Transverse colon (tissue), 4 donors: ENCODE results near the gene ANKLE2. TPM values are rescaled to one million over a fixed set of nuclear protein-coding genes. Genes with fewer than 3 reads are reported as not detected.

ENCODE experiments used
- DNase-seq: peaks from one replicate; pipeline ENCODE4 v3.0.0-alpha.2; 2019
- H3K27ac ChIP-seq, 4 donors: fragments of 200-600 bp; sonication (generic); 2 replicates each; pipeline ENCODE4 v1.5.1; 2016 to 2018; ENCODE audit warnings: inconsistent platforms in 4 of 4
- H3K27me3 ChIP-seq: fragments of 200-600 bp; sonication (generic); 2 replicates; pipeline ENCODE4 v1.5.1; 2017; ENCODE audit warnings: inconsistent platforms
- H3K36me3 ChIP-seq, 4 donors: fragments of 200-600 bp; sonication (generic); 2 replicates each; pipeline ENCODE4 v1.5.1; 2017 to 2019; ENCODE audit warnings: inconsistent platforms in 4 of 4
- H3K4me1 ChIP-seq, 4 donors: fragments of 200-600 bp; sonication (generic); 2 replicates each; pipeline ENCODE4 v1.5.1; 2017 to 2020; ENCODE audit warnings: inconsistent platforms in 4 of 4
- H3K4me3 ChIP-seq, 4 donors: fragments of 200-600 bp; sonication (generic); 1 replicate in 1 of 4; 2 replicates in 3 of 4; pipeline versions ENCODE4 v1.5.1 to v1.6.1; 2017 to 2019; ENCODE audit warnings: inconsistent platforms in 4 of 4
- H3K9me3 ChIP-seq, 2 donors: fragments of 200-600 bp; sonication (generic); 2 replicates each; pipeline ENCODE4 v1.5.1; 2017 to 2019; ENCODE audit warnings: inconsistent platforms in 2 of 2
- EP300 ChIP-seq: sonication (generic); formaldehyde crosslinking; IDR thresholded peaks from one replicate; pipeline ENCODE4 v1.6.1; 2017; ENCODE audit warnings: antibody characterized with exemption, low read depth
- POLR2A ChIP-seq: fragments of 450-650 bp; IDR thresholded peaks from one replicate; pipeline ENCODE4 v1.6.1; 2016; ENCODE audit warnings: antibody characterized with exemption, mild to moderate bottlenecking, moderate library complexity
- POLR2AphosphoS5 ChIP-seq, 3 donors: sonication (generic); formaldehyde crosslinking; IDR thresholded peaks; one replicate each; pipeline ENCODE4 v1.6.1; 2016; ENCODE audit warnings: antibody characterized with exemption in 3 of 3
- WGBS, 2 donors: methylation state at CpG; one replicate each; pipeline ENCODE4 v1.1.5; 2018; ENCODE audit warnings: low coverage in 1 of 2; 5-methylcytosine and 5-hydroxymethylcytosine counted together
- in situ Hi-C, 4 donors: fragments of 200-750 bp; cut with MboI; loops; one replicate each; pipeline versions ENCODE4 v1.15.0 to v1.15.1; 2017; ENCODE audit warnings: low sequenced_read_pairs in 3 of 4, low pct_ligation_motif_present in 1 of 4, low pct_unique_long_range_greater_than_20kb in 1 of 4
- intact Hi-C: fragments of 100-400 bp; cut with DNase I; formaldehyde crosslinking; loops from one replicate; pipeline ENCODE4 v1.15.1; 2023; ENCODE audit warnings: low total_unique reads
- total RNA-seq, 4 donors: library from RNA; depleted of rRNA; stranded (reverse); fragments of >200 nt; gene quantifications; one replicate each; pipeline ENCODE4 v1.1.0, GENCODE V29; 2016
- TF ChIP-seq, protein P1 (sequence below), 5 experiments: fragments of 200-600 bp in 3 of 5; fragments of 450-650 bp in 2 of 5; sonication (generic) in 3 of 5; IDR thresholded peaks; 1 replicate in 2 of 5; 2 replicates in 3 of 5; pipeline ENCODE4 v1.5.1; 2016 to 2017; ENCODE audit warnings: antibody characterized with exemption in 5 of 5, inconsistent platforms in 3 of 5, mild to moderate bottlenecking in 2 of 5, moderate library complexity in 1 of 5

The ANKLE2 gene
- total RNA-seq, 4 donors from 2014 or later, result 46.0 to 146 (median 88.6) TPM

DNA sequence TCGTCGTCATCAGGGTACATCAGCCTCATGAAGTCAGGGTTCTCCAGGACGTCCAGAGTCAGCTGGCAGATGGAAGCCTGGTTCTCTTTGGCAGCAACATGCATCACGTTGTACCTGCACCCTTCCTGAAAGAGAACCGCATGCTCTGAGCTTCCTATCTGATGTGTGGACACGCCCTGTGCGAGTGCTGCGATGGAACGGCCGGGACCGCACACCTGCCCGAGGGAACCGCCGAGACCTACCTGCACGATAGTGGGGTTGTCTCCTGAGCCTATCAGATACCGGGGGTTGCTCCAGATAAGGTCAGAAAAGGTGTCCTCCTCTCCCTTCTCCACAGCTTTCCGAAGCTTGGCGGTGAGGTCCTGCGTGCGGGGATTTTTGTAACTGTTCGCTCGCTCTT, 13.7 kb downstream of the ANKLE2 start:
- intact Hi-C loops, result no loop called here

DNA sequence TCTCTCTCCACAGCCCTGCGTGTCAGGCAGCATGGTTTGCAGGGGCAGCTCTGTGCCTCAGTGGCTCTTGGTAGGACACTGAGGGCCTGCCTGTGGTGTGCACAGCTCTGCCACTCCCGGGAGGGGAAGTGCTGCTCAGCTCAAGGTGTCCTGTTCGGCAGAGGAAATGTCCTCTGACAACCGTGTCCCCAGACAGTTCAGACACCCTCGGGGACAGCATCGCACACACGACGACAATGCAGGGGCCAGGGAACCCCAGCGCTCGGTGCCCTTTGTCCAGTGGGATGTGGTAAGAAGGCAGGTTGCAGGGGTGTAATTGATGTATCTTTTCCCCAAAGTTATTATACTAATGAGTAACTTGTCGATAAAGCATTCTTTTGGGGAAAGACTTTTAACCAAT, 14.2 kb downstream of the ANKLE2 start:
- no peaks in the 10 kb centered on the region for H3K9me3 ChIP-seq
- H3K4me3 ChIP-seq, result no peak overlapping the region
- no peak overlapping the region for H3K27ac ChIP-seq
- 97 to 98% methylated on average over 8 to 11 of the region's 11 CpGs for whole genome bisulfite sequencing, 2 donors
- H3K4me1 ChIP-seq, result no peaks in the 10 kb centered on the region
- no peak for DNase-seq
- no peaks in the 10 kb centered on the region for H3K27me3 ChIP-seq
- in situ Hi-C loops (no loop called here), intact Hi-C loops (no loop called here)
- peaks cover 0 to 68% (median 34%) of the 10 kb centered on the region in 4 donors for H3K36me3 ChIP-seq
- TF ChIP-seq, protein P1, sequence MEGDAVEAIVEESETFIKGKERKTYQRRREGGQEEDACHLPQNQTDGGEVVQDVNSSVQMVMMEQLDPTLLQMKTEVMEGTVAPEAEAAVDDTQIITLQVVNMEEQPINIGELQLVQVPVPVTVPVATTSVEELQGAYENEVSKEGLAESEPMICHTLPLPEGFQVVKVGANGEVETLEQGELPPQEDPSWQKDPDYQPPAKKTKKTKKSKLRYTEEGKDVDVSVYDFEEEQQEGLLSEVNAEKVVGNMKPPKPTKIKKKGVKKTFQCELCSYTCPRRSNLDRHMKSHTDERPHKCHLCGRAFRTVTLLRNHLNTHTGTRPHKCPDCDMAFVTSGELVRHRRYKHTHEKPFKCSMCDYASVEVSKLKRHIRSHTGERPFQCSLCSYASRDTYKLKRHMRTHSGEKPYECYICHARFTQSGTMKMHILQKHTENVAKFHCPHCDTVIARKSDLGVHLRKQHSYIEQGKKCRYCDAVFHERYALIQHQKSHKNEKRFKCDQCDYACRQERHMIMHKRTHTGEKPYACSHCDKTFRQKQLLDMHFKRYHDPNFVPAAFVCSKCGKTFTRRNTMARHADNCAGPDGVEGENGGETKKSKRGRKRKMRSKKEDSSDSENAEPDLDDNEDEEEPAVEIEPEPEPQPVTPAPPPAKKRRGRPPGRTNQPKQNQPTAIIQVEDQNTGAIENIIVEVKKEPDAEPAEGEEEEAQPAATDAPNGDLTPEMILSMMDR (IDR thresholded peaks at IDR 0.05), result no peak
- no peak for TF ChIP-seq EP300
- no peak for TF ChIP-seq POLR2AphosphoS5 (IDR thresholded peaks at IDR 0.05)
- no peak for TF ChIP-seq POLR2A

More for the DNA sequence above, 13.7 kb downstream of the ANKLE2 start:
- Histone ChIP-seq H3K4me3 (no peak overlapping the region), H3K36me3 (peaks cover 0 to 73% (median 32%) of the 10 kb centered on the region in 4 donors), H3K4me1 (no peaks in the 10 kb centered on the region), H3K27ac (no peak overlapping the region), H3K27me3 (no peaks in the 10 kb centered on the region), H3K9me3 (no peaks in the 10 kb centered on the region)
- no peak for TF ChIP-seq POLR2A
- TF ChIP-seq, protein P1 (IDR thresholded peaks at IDR 0.05), result no peak
- 95 to 100% methylated on average over 2 to 22 of the region's 22 CpGs for WGBS, 2 donors
- in situ Hi-C loops, result no loop called here
- no peak for DNase-seq

GRCh38 chr12:132746613-132747012, 15.0 kb downstream of the ANKLE2 start:
- no peak overlapping the region for H3K4me3 ChIP-seq
- no peak for DNase-seq
- H3K9me3 ChIP-seq, result no peaks in the 10 kb centered on the region
- H3K36me3 ChIP-seq, result peaks cover 0 to 74% (median 31%) of the 10 kb centered on the region in 4 donors
- in situ Hi-C loops (no loop called here), intact Hi-C loops (no loop called here)
- WGBS, 2 donors, result 94 to 100% methylated on average over 1 to 3 of the region's 3 CpGs
- no peaks in the 10 kb centered on the region for H3K27me3 ChIP-seq
- no peak overlapping the region for H3K27ac ChIP-seq
- H3K4me1 ChIP-seq, result no peaks in the 10 kb centered on the region
- TF ChIP-seq, protein P1 (IDR thresholded peaks at IDR 0.05), result no peak
- TF ChIP-seq POLR2AphosphoS5 (IDR thresholded peaks at IDR 0.05), result no peak
- no peak for TF ChIP-seq EP300

GRCh38 chr12:132743831-132744230, 17.8 kb downstream of the ANKLE2 start:
- intact Hi-C loops, result no loop called here
- in situ Hi-C loops, result no loop called here

More at GRCh38 chr12:132743831-132744230, 17.8 kb downstream of the ANKLE2 start:
- 86 to 97% methylated on average over 5 to 13 of the region's 13 CpGs for WGBS, 2 donors
- H3K27ac ChIP-seq, result no peak overlapping the region
- H3K9me3 ChIP-seq, result no peaks in the 10 kb centered on the region
- no peaks in the 10 kb centered on the region for H3K4me1 ChIP-seq
- no peak for DNase-seq
- H3K36me3 ChIP-seq, result peaks cover 0 to 72% (median 32%) of the 10 kb centered on the region in 4 donors
- TF ChIP-seq, protein P1 (IDR thresholded peaks at IDR 0.05), result no peak
- no peak for TF ChIP-seq POLR2A
- no peak overlapping the region for H3K4me3 ChIP-seq
- no peaks in the 10 kb centered on the region for H3K27me3 ChIP-seq
